ENCODE data around the gene P4HA2.

- TF ChIP-seq CTCF (conservative IDR thresholded peaks at IDR 0.05; ENCODE audit: low read length) (no peak), EZH2phosphoT487 (IDR thresholded peaks at IDR 0.05; ENCODE audit: borderline replicate concordance) (no peak)
These were observed 16.7 kb downstream of the P4HA2 start for GRCh38 chr5:132210944-132211343.
